Astrocyte (in vitro differentiated cells and primary cell): ENCODE data around the gene IL20RB. TPM values are rescaled to one million over a fixed set of nuclear protein-coding genes. Genes with fewer than 3 reads are reported as not detected.
"Not testable (repeated sequence)": the region's sequence is repeated elsewhere in the genome, so short reads cannot be mapped to it uniquely, and the experiment has no call there.

ENCODE experiments used
- DNase-seq: peaks from one replicate; pipeline ENCODE4 v3.0.0-alpha.2; 2010; ENCODE audit warnings: low read depth
- FAIRE-seq: peaks from 2 replicates; lab custom pipeline; 2011; peaks lifted over from hg19 to GRCh38; lab: Jason Lieb, UNC
- H2AFZ ChIP-seq: 2 replicates; pipeline ENCODE4 v1.6.0; 2012; ENCODE audit warnings: low read depth, low read length, inconsistent platforms
- H3K27ac ChIP-seq: 2 replicates; pipeline ENCODE4 v1.5.1; 2011; ENCODE audit warnings: low read depth, low read length, inconsistent platforms
- H3K27me3 ChIP-seq: 2 replicates; pipeline ENCODE4 v1.6.0; 2011; ENCODE audit warnings: low read length, inconsistent platforms; ENCODE audit not compliant: insufficient read depth
- H3K36me3 ChIP-seq: 2 replicates; pipeline ENCODE4 v1.5.1; 2011; ENCODE audit warnings: low read length, inconsistent platforms; ENCODE audit not compliant: insufficient read depth
- H3K4me1 ChIP-seq: 2 replicates; pipeline ENCODE4 v1.5.1; 2011; ENCODE audit warnings: low read length, inconsistent platforms; ENCODE audit not compliant: insufficient read depth
- H3K4me2 ChIP-seq: 2 replicates; pipeline ENCODE4 v1.6.0; 2012; ENCODE audit warnings: low read length, inconsistent platforms
- H3K4me3 ChIP-seq: 2 replicates; pipeline ENCODE4 v1.5.1; 2011; ENCODE audit warnings: low read depth, mild to moderate bottlenecking, low read length, inconsistent platforms; ENCODE audit not compliant: insufficient read depth
- H3K79me2 ChIP-seq: 2 replicates; pipeline ENCODE4 v1.6.0; 2012; ENCODE audit warnings: mild to moderate bottlenecking, low read length, inconsistent platforms; ENCODE audit not compliant: insufficient read depth
- H3K9ac ChIP-seq: 2 replicates; pipeline ENCODE4 v1.6.0; 2012; ENCODE audit warnings: mild to moderate bottlenecking, low read length, inconsistent platforms
- H3K9me3 ChIP-seq: 2 replicates; pipeline ENCODE4 v1.5.1; 2012; ENCODE audit warnings: low read depth, mild to moderate bottlenecking, low read length, inconsistent platforms; ENCODE audit not compliant: insufficient read depth
- H4K20me1 ChIP-seq: 2 replicates; pipeline ENCODE4 v1.6.0; 2012; ENCODE audit warnings: low read length, inconsistent platforms; ENCODE audit not compliant: insufficient read depth
- H3K27ac Mint-ChIP-seq: one replicate; pipeline ENCODE4 v1.8.0; 2021; ENCODE audit warnings: mild to moderate bottlenecking, mixed read lengths; ENCODE audit not compliant: unreplicated experiment
- H3K27me3 Mint-ChIP-seq: one replicate; pipeline ENCODE4 v1.8.0; 2021; ENCODE audit warnings: low read depth, mixed read lengths; ENCODE audit not compliant: unreplicated experiment
- H3K36me3 Mint-ChIP-seq: one replicate; pipeline ENCODE4 v1.8.0; 2021; ENCODE audit warnings: low read depth, mixed read lengths; ENCODE audit not compliant: unreplicated experiment
- H3K4me1 Mint-ChIP-seq: one replicate; pipeline ENCODE4 v1.8.0; 2021; ENCODE audit warnings: low read depth, mixed read lengths; ENCODE audit not compliant: unreplicated experiment
- H3K4me3 Mint-ChIP-seq: one replicate; pipeline ENCODE4 v1.8.0; 2021; ENCODE audit warnings: mild to moderate bottlenecking, moderate library complexity, mixed read lengths; ENCODE audit not compliant: unreplicated experiment
- H3K9me3 Mint-ChIP-seq: one replicate; pipeline ENCODE4 v1.8.0; 2021; ENCODE audit warnings: mild to moderate bottlenecking, mixed read lengths; ENCODE audit not compliant: unreplicated experiment
- EZH2 ChIP-seq: IDR thresholded peaks from 2 replicates; pipeline ENCODE4 v1.6.1; 2012; ENCODE audit warnings: mild to moderate bottlenecking, low read length, inconsistent platforms; ENCODE audit not compliant: insufficient read depth
- total RNA-seq: library from RNA; stranded (reverse); gene quantifications from 2 replicates; pipeline ENCODE4 v1.2.1, GENCODE V29; 2021
- TF ChIP-seq, protein P1 (sequence below): IDR thresholded peaks from 2 replicates; pipeline ENCODE4 v1.5.1; 2011; ENCODE audit warnings: low read depth, mild to moderate bottlenecking, inconsistent platforms, low read length, moderate library complexity; ENCODE audit not compliant: insufficient read depth

The IL20RB gene
- total RNA-seq, 1 donor from 2014 or later, result 22.0 TPM

DNA sequence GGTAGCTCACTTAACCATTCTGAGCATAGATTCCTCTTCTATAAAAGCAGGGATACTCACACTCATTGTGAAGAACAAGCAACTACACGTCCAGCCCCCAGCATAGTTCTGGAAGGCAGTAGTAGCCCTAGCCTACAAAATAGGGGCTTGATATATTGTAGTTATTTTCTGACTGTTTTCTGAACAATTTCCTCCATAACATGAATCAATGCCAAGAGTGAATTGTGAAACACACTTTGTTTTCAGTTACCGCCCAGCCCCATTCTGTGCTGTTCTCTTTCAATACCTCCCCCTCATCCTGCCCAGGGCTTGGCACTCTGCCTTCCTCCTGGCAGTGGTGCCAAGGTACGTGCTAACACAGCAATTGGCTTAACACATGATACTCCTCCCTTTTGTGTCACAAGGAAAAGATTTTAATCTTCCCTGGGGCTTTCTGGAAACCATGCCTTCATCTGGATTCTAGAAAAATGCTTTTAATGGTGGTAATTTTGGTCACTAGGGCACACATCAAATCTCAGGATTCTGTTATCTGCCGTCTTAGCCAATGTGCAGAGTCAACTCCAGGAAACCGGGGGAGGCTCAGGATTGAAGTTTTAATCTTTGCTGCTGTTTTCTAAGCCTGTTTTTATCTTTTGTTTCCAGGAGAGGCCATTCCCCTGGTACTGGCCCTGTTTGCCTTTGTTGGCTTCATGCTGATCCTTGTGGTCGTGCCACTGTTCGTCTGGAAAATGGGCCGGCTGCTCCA lies 37.2 kb downstream of the IL20RB start:
- Mint-ChIP-seq H3K27ac (no peak overlapping the region), H3K27me3 (no peaks in the 10 kb centered on the region), H3K9me3 (peaks cover 4% of the 10 kb centered on the region), H3K36me3 (peaks cover 27% of the 10 kb centered on the region), H3K4me1 (no peaks in the 10 kb centered on the region), H3K4me3 (no peak overlapping the region)
- H3K36me3 ChIP-seq, result no peaks in the 10 kb centered on the region
- peak; percentile 69 for DNase-seq
- H3K4me3 ChIP-seq, result no peak overlapping the region
- H3K27me3 ChIP-seq, result no peaks in the 10 kb centered on the region
- peak; percentile 81 for FAIRE-seq
- H4K20me1 ChIP-seq, result no peaks in the 10 kb centered on the region
- TF ChIP-seq, protein P1, sequence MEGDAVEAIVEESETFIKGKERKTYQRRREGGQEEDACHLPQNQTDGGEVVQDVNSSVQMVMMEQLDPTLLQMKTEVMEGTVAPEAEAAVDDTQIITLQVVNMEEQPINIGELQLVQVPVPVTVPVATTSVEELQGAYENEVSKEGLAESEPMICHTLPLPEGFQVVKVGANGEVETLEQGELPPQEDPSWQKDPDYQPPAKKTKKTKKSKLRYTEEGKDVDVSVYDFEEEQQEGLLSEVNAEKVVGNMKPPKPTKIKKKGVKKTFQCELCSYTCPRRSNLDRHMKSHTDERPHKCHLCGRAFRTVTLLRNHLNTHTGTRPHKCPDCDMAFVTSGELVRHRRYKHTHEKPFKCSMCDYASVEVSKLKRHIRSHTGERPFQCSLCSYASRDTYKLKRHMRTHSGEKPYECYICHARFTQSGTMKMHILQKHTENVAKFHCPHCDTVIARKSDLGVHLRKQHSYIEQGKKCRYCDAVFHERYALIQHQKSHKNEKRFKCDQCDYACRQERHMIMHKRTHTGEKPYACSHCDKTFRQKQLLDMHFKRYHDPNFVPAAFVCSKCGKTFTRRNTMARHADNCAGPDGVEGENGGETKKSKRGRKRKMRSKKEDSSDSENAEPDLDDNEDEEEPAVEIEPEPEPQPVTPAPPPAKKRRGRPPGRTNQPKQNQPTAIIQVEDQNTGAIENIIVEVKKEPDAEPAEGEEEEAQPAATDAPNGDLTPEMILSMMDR, result no peak
- no peak for TF ChIP-seq EZH2
- H3K9ac ChIP-seq, result no peak overlapping the region
- no peak overlapping the region for H2AFZ ChIP-seq
- H3K27ac ChIP-seq, result no peak overlapping the region
- no peaks in the 10 kb centered on the region for H3K9me3 ChIP-seq
- H3K79me2 ChIP-seq, result no peaks in the 10 kb centered on the region
- H3K4me1 ChIP-seq, result no peaks in the 10 kb centered on the region
- peak overlapping the region; percentile 13 for H3K4me2 ChIP-seq

DNA sequence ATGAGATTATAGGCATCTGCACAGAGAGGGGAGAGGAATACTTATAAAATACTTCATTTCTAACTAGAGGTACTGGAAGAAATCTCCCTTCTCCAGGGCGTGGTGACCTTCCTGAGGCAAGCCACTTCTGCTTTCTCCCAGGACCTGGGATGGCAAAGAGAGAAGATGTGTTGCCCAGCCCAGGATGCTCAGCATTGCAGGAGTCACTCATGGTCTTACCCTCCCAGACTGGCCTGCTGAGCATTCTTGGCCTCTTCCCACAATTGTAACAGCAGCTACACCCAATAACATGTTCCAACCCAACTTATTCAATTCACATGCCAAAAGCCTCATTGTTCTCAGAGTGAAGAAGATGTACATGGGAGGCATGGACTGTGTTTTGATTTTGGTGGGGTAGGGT lies 37.9 kb downstream of the IL20RB start:
- H3K9me3 ChIP-seq, result no peaks in the 10 kb centered on the region
- Mint-ChIP-seq H3K4me3 (no peak overlapping the region), H3K27me3 (no peaks in the 10 kb centered on the region), H3K36me3 (peaks cover 23% of the 10 kb centered on the region), H3K9me3 (peaks cover 4% of the 10 kb centered on the region), H3K27ac (no peak overlapping the region), H3K4me1 (no peaks in the 10 kb centered on the region)
- no peaks in the 10 kb centered on the region for H4K20me1 ChIP-seq
- no peak overlapping the region for H2AFZ ChIP-seq
- TF ChIP-seq EZH2, result no peak
- TF ChIP-seq, protein P1, result no peak
- no peaks in the 10 kb centered on the region for H3K27me3 ChIP-seq
- no peak overlapping the region for H3K4me2 ChIP-seq
- no peak overlapping the region for H3K4me3 ChIP-seq
- no peaks in the 10 kb centered on the region for H3K36me3 ChIP-seq
- H3K79me2 ChIP-seq, result no peaks in the 10 kb centered on the region
- no peak overlapping the region for H3K27ac ChIP-seq
- H3K9ac ChIP-seq, result no peak overlapping the region
- DNase-seq, result no peak
- H3K4me1 ChIP-seq, result no peaks in the 10 kb centered on the region
- no peak for FAIRE-seq

DNA sequence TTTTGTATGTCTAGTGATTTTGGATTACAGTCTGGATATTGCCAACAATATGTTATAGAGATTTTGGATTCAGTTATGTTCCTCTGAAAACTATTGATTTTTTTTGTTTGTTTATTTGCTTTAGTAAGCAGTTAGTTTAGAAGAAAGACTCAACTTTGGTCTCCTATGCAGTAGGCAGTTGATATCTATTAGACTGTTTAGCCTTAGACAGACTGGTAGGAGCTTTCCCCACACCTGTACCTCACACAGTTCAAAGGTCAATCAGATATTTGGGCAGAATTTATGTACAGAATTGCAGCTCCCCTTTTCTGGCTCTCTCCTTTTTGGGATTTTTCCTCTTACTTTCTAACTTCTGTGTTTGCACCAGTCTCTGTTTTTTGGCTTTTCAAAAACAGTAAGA lies 42.3 kb downstream of the IL20RB start:
- Mint-ChIP-seq H3K4me3 (no peak overlapping the region), H3K36me3 (peaks cover 21% of the 10 kb centered on the region)
- TF ChIP-seq, protein P1, result no peak
- no peak for TF ChIP-seq EZH2

DNA sequence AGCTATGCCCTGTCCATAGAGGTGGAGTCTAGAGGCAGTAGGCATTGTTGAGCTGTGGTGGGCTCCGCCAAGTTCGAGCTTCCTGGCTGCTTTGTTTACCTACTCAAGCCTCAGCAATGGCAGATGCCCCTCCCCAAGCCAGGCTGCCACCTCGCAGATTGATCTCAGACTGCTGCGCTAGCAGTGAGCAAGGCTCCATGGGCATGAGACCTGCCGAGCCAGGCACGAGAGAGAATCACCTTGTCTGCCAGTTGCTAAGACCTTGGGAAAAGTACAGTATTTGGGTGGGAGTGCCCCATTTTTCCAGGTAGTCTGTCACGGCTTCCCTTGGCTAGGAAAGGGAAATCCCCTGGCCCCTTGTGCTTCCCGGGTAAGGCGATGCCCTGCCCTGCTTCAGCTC lies 49.6 kb downstream of the IL20RB start:
- not testable (repeated sequence) for H4K20me1 ChIP-seq, H3K27ac Mint-ChIP-seq, FAIRE-seq, DNase-seq, H3K9me3 ChIP-seq, H2AFZ ChIP-seq, H3K9me3 Mint-ChIP-seq, H3K4me2 ChIP-seq, H3K9ac ChIP-seq, H3K27ac ChIP-seq, H3K4me1 ChIP-seq, H3K4me3 Mint-ChIP-seq, H3K36me3 ChIP-seq, H3K4me3 ChIP-seq, H3K27me3 Mint-ChIP-seq, H3K27me3 ChIP-seq, H3K79me2 ChIP-seq
- H3K36me3 Mint-ChIP-seq, result peaks cover 23% of the 10 kb centered on the region
- H3K4me1 Mint-ChIP-seq, result peaks cover 11% of the 10 kb centered on the region

More for the DNA sequence above, 42.3 kb downstream of the IL20RB start:
- H3K9me3 Mint-ChIP-seq, result peaks cover 1% of the 10 kb centered on the region
- no peaks in the 10 kb centered on the region for H3K79me2 ChIP-seq
- no peak overlapping the region for H3K4me2 ChIP-seq
- H3K27me3 Mint-ChIP-seq, result no peaks in the 10 kb centered on the region
- H2AFZ ChIP-seq, result no peak overlapping the region
- no peak for DNase-seq
- H3K27me3 ChIP-seq, result no peaks in the 10 kb centered on the region
- peaks cover 1% of the 10 kb centered on the region for H3K4me1 Mint-ChIP-seq
- no peak overlapping the region for H3K27ac Mint-ChIP-seq
- H3K27ac ChIP-seq, result no peak overlapping the region
- no peaks in the 10 kb centered on the region for H4K20me1 ChIP-seq
- FAIRE-seq, result no peak
- H3K4me3 ChIP-seq, result no peak overlapping the region
- H3K9me3 ChIP-seq, result no peaks in the 10 kb centered on the region
- H3K36me3 ChIP-seq, result no peaks in the 10 kb centered on the region
- no peak overlapping the region for H3K9ac ChIP-seq
- no peaks in the 10 kb centered on the region for H3K4me1 ChIP-seq
